CD14-positive monocyte (primary cell): ENCODE results near the gene PPM1H. TPM values are rescaled to one million over a fixed set of nuclear protein-coding genes. Genes with fewer than 3 reads are reported as not detected.
"Not testable (repeated sequence)": the region's sequence is repeated elsewhere in the genome, so short reads cannot be mapped to it uniquely, and the experiment has no call there.

Experiments used
- DNase-seq, 3 donors: peaks; one replicate each; pipeline ENCODE4 v3.0.0-alpha.2; 2011 to 2022
- H2AFZ ChIP-seq: 2 replicates; pipeline ENCODE4 v1.6.0; 2012; ENCODE audit warnings: mild to moderate bottlenecking, low read depth, low read length, inconsistent platforms; ENCODE audit not compliant: insufficient read depth, poor library complexity, severe bottlenecking
- H3K27ac ChIP-seq, 2 donors: 1 replicate in 1 of 2; 2 replicates in 1 of 2; pipeline ENCODE4 v1.5.1; 2012 to 2013; ENCODE audit warnings: low read length in 2 of 2, control low read depth in 1 of 2, inconsistent platforms in 1 of 2, low read depth in 1 of 2, mild to moderate bottlenecking in 1 of 2
- H3K27me3 ChIP-seq, 2 donors: one replicate each; pipeline versions ENCODE4 v1.6.0 to v1.6.1; 2011 to 2013; ENCODE audit warnings: low read length in 2 of 2; ENCODE audit not compliant: control insufficient read depth in 2 of 2, insufficient read depth in 2 of 2
- H3K36me3 ChIP-seq, 2 donors: replicated peaks in 1 of 2; 1 replicate in 1 of 2; 2 replicates in 1 of 2; pipeline versions ENCODE4 v1.5.1 to v1.6.1; 2012 to 2013; ENCODE audit warnings: low read length in 2 of 2, control low read depth in 1 of 2, inconsistent platforms in 1 of 2, mild to moderate bottlenecking in 1 of 2; ENCODE audit not compliant: insufficient read depth in 2 of 2, control insufficient read depth in 1 of 2
- H3K4me1 ChIP-seq, 2 donors: 1 replicate in 1 of 2; 2 replicates in 1 of 2; pipeline versions ENCODE4 v1.5.1 to v1.6.1; 2012 to 2013; ENCODE audit warnings: low read length in 2 of 2, control low read depth in 1 of 2, inconsistent platforms in 1 of 2, mild to moderate bottlenecking in 1 of 2, moderate library complexity in 1 of 2; ENCODE audit not compliant: insufficient read depth in 2 of 2, control insufficient read depth in 1 of 2
- H3K4me2 ChIP-seq: replicated peaks from 2 replicates; pipeline ENCODE3; 2012; ENCODE audit warnings: low read length, moderate library complexity, mild to moderate bottlenecking; ENCODE audit not compliant: poor library complexity, severe bottlenecking; ENCODE audit errors: extremely low read depth
- H3K4me3 ChIP-seq, 3 experiments: fragments of 200-600 bp in 1 of 3; sonication (generic) in 1 of 3; replicated peaks in 1 of 3; 1 replicate in 2 of 3; 2 replicates in 1 of 3; pipeline ENCODE4 v1.5.1; 2011 to 2013; ENCODE audit warnings: low read length in 3 of 3, mild to moderate bottlenecking in 3 of 3, control low read depth in 2 of 3, low read depth in 2 of 3, inconsistent platforms in 1 of 3, moderate library complexity in 1 of 3
- H3K79me2 ChIP-seq: 2 replicates; pipeline ENCODE4 v1.6.0; 2012; ENCODE audit warnings: mild to moderate bottlenecking, control low read depth, inconsistent platforms, low read length, moderate library complexity; ENCODE audit not compliant: insufficient read depth
- H3K9ac ChIP-seq: 2 replicates; pipeline ENCODE4 v1.6.0; 2017; ENCODE audit warnings: low read length, mild to moderate bottlenecking; ENCODE audit not compliant: insufficient read depth, poor library complexity, severe bottlenecking
- H3K9me3 ChIP-seq, 2 donors: replicated peaks in 1 of 2; 1 replicate in 1 of 2; 2 replicates in 1 of 2; pipeline versions ENCODE4 v1.5.1 to v1.6.1; 2012 to 2013; ENCODE audit warnings: low read length in 2 of 2, control low read depth in 1 of 2; ENCODE audit not compliant: control insufficient read depth in 1 of 2, insufficient read depth in 1 of 2
- H4K20me1 ChIP-seq: 2 replicates; pipeline ENCODE4 v1.6.0; 2012; ENCODE audit warnings: mild to moderate bottlenecking, low read length, control low read depth, moderate library complexity; ENCODE audit not compliant: insufficient read depth
- H3K27ac Mint-ChIP-seq, 7 donors: one replicate each; pipeline ENCODE4 v1.8.0; 2020; ENCODE audit warnings: mild to moderate bottlenecking in 7 of 7, mixed read lengths in 7 of 7, moderate library complexity in 6 of 7, inconsistent platforms in 2 of 7
- H3K27me3 Mint-ChIP-seq, 3 donors: one replicate each; pipeline ENCODE4 v1.8.0; 2021 to 2022; ENCODE audit warnings: low read depth in 3 of 3, mild to moderate bottlenecking in 3 of 3, mixed read lengths in 3 of 3, moderate library complexity in 3 of 3, inconsistent platforms in 1 of 3
- H3K36me3 Mint-ChIP-seq, 2 donors: one replicate each; pipeline ENCODE4 v1.8.0; 2020; ENCODE audit warnings: mixed read lengths in 2 of 2, inconsistent platforms in 1 of 2, mild to moderate bottlenecking in 1 of 2
- H3K4me1 Mint-ChIP-seq: one replicate; pipeline ENCODE4 v1.8.0; 2020; ENCODE audit warnings: mild to moderate bottlenecking, mixed read lengths
- H3K4me3 Mint-ChIP-seq, 2 donors: one replicate each; pipeline ENCODE4 v1.8.0; 2020; ENCODE audit warnings: mild to moderate bottlenecking in 2 of 2, mixed read lengths in 2 of 2, moderate library complexity in 1 of 2
- H3K9me3 Mint-ChIP-seq, 7 donors: one replicate each; pipeline ENCODE4 v1.8.0; 2020 to 2022; ENCODE audit warnings: mixed read lengths in 7 of 7, mild to moderate bottlenecking in 6 of 7, moderate library complexity in 6 of 7, inconsistent platforms in 2 of 7
- CTCF ChIP-seq: fragments of 200-600 bp; IDR thresholded peaks from one replicate; pipeline ENCODE4 v1.8.0; 2022; ENCODE audit warnings: antibody characterized with exemption, mild to moderate bottlenecking
- WGBS: methylation state at CpG from one replicate; pipeline ENCODE4 v1.1.5; 2013; ENCODE audit warnings: missing lambda C conversion rate; ENCODE audit not compliant: insufficient coverage; 5-methylcytosine and 5-hydroxymethylcytosine counted together
- intact Hi-C, 2 donors: fragments of 100-400 bp; cut with micrococcal nuclease; formaldehyde crosslinking; loops; one replicate each; pipeline versions ENCODE4 v1.15.0 to v1.15.1; 2023
- polyA plus RNA-seq, 3 donors: library from polyadenylated mRNA; depleted of rRNA in 1 of 3; unstranded in 2 of 3; stranded (reverse) in 1 of 3; fragments of 300-500 nt in 2 of 3; fragments of >200 nt in 1 of 3; fragmentation: Illumina TruSeq in 2 of 3; gene quantifications; 1 replicate in 2 of 3; 2 replicates in 1 of 3; pipeline ENCODE4 v1.2.3, GENCODE V29; 2012 to 2021

Gene PPM1H
- polyA plus RNA-seq, 3 donors: 1.5 to 2.8 (median 1.9) TPM

GRCh38 chr12:62879691-62880090 lies 55.3 kb downstream of the PPM1H start:
- Histone ChIP-seq H3K4me1 (no peaks in the 10 kb centered on the region), H3K4me3 (no peak overlapping the region), H3K9me3 (peaks cover under 1% of the 10 kb centered on the region in 2 donors), H2AFZ (no peak overlapping the region), H3K27me3 (no peaks in the 10 kb centered on the region), H3K4me2 (no peak overlapping the region), H3K79me2 (no peaks in the 10 kb centered on the region), H3K27ac (no peak overlapping the region), H3K9ac (no peak overlapping the region), H3K36me3 (no peaks in the 10 kb centered on the region), H4K20me1 (no peaks in the 10 kb centered on the region)
- H3K27me3 Mint-ChIP-seq: peaks cover 0 to 4% (median 3%) of the 10 kb centered on the region in 3 donors
- peaks cover under 1 to 7% (median 2%) of the 10 kb centered on the region in 7 donors for H3K9me3 Mint-ChIP-seq
- no peak for DNase-seq
- peaks cover 6% of the 10 kb centered on the region for H3K4me1 Mint-ChIP-seq
- intact Hi-C loops: no loop called here
- WGBS: no CpG with 5 or more reads among the region's 1 CpG
- no peak overlapping the region for H3K27ac Mint-ChIP-seq
- peaks cover under 1 to 5% of the 10 kb centered on the region in 2 donors for H3K36me3 Mint-ChIP-seq
- no peak for TF ChIP-seq CTCF
- H3K4me3 Mint-ChIP-seq: no peak overlapping the region

- intact Hi-C loops, H3K4me2 ChIP-seq: not testable (repeated sequence)
- 100% methylated on average over 1 of the region's 3 CpGs for WGBS
Measured at GRCh38 chr12:62879228-62879627, 55.7 kb downstream of the PPM1H start.

More at GRCh38 chr12:62879228-62879627, 55.7 kb downstream of the PPM1H start:
- not testable (repeated sequence) for H3K9me3 ChIP-seq, H3K4me3 Mint-ChIP-seq, H3K4me1 Mint-ChIP-seq, H3K4me3 ChIP-seq, H3K27me3 Mint-ChIP-seq, H3K9ac ChIP-seq, H3K79me2 ChIP-seq, H4K20me1 ChIP-seq, H3K27ac ChIP-seq, H3K27ac Mint-ChIP-seq, H3K36me3 Mint-ChIP-seq, H3K9me3 Mint-ChIP-seq, H3K4me1 ChIP-seq, H3K27me3 ChIP-seq, H2AFZ ChIP-seq, H3K36me3 ChIP-seq, DNase-seq
